Heart right ventricle (tissue), 16 donors: ENCODE results near the gene FIGLA. TPM values are rescaled to one million over a fixed set of nuclear protein-coding genes. Genes with fewer than 3 reads are reported as not detected.
"Not testable (repeated sequence)": the region's sequence is repeated elsewhere in the genome, so short reads cannot be mapped to it uniquely, and the experiment has no call there.

Experiments
- ATAC-seq, 8 donors: fragments of 200-7000 bp; cut with Tn5 transposase; one replicate each; pipeline ENCODE4 v1.9.1; 2020; ENCODE audit warnings: mild to moderate bottlenecking in 8 of 8, moderate library complexity in 8 of 8, moderate number of reproducible peaks in 1 of 8
- DNase-seq, 2 donors: peaks; one replicate each; pipeline ENCODE4 v3.0.0-alpha.2; 2020
- H3K27ac ChIP-seq, 10 donors: fragments of 200-600 bp; sonication (generic) in 2 of 10; one replicate each; pipeline versions ENCODE4 v1.5.0 to v1.8.0; 2020 to 2022; ENCODE audit warnings: mild to moderate bottlenecking in 3 of 10
- H3K27me3 ChIP-seq, 7 donors: fragments of 200-600 bp; one replicate each; pipeline ENCODE4 v1.8.0; 2021 to 2022; ENCODE audit warnings: mild to moderate bottlenecking in 2 of 7
- H3K36me3 ChIP-seq, 9 donors: fragments of 200-600 bp; sonication (generic) in 1 of 9; one replicate each; pipeline versions ENCODE4 v1.5.0 to v1.8.0; 2020 to 2022; ENCODE audit warnings: mild to moderate bottlenecking in 2 of 9
- H3K4me1 ChIP-seq, 9 donors: fragments of 200-600 bp; sonication (generic) in 1 of 9; one replicate each; pipeline versions ENCODE4 v1.5.0 to v1.8.0; 2020 to 2022; ENCODE audit warnings: mild to moderate bottlenecking in 4 of 9
- H3K4me3 ChIP-seq, 10 donors: fragments of 200-600 bp; sonication (generic) in 2 of 10; one replicate each; pipeline versions ENCODE4 v1.5.0 to v1.8.0; 2020 to 2022; ENCODE audit warnings: mild to moderate bottlenecking in 7 of 10, moderate library complexity in 2 of 10
- H3K9me3 ChIP-seq, 11 donors: fragments of 200-600 bp in 10 of 11; sonication (generic) in 2 of 11; one replicate each; pipeline versions ENCODE4 v1.5.0 to v1.8.0; 2013 to 2022; ENCODE audit warnings: mild to moderate bottlenecking in 2 of 11, control low read depth in 1 of 11, moderate library complexity in 1 of 11
- CTCF ChIP-seq, 9 donors: fragments of 200-600 bp; sonication (generic) in 2 of 9; IDR thresholded peaks; one replicate each; pipeline versions ENCODE4 v1.5.0 to v1.8.0; 2021 to 2022; ENCODE audit warnings: antibody characterized with exemption in 9 of 9, mild to moderate bottlenecking in 5 of 9, moderate library complexity in 1 of 9
- WGBS, 2 donors: extraction: QIAGEN DNeasy Blood & Tissue Kit; methylation state at CpG; one replicate each; pipeline ENCODE4 v1.1.7; 2013; ENCODE audit warnings: inconsistent platforms in 1 of 2; 5-methylcytosine and 5-hydroxymethylcytosine counted together
- intact Hi-C, 10 donors: fragments of 100-400 bp; cut with DNase I; formaldehyde crosslinking; loops; one replicate each; pipeline versions ENCODE4 v1.11.1 to v1.14.2; 2022
- polyA plus RNA-seq, 2 donors: library from polyadenylated mRNA; stranded (reverse); fragments of 200-250 nt; gene quantifications; one replicate each; pipeline ENCODE4 v1.2.3, GENCODE V29; 2013
- total RNA-seq, 10 donors: library from RNA; stranded (reverse); fragmentation: NEBNext Ultra II Directional in 3 of 10; extraction: Animal tissue kit (Norgen Biotek cat#: 25700) in 3 of 10; gene quantifications; one replicate each; pipeline versions ENCODE4 v1.2.1 to v1.2.4, GENCODE V29; 2021 to 2023
- donor health status: Arrhythmogenic right ventricular cardiomyopathy.
- donor health status: ischemic (EF 13 %, LVEDD 7.1; RV severe dilation, severe dysfunction).
- donor health status: healthy with polysubstance abuse.
- donor health status: DM: no; HTN: yes; CAD: no.
- donor health status: DM: no; HTN: no; CAD: no.
- donor health status: ischemic (EF 25% LVEDD 6.9; RV normal size, moderate dysfunction).
- donor health status: ischemic (EF 25% LVEDD 5.7; RV mildly dilated, moderate dysfunction).
- donor health status: healthy.
- donor health status: DM: yes; HTN: yes; CAD: no.
- donor health status: Ischemic cardiomyopathy.
- donor health status: ischemic (EF 35%, LVEDD 5.7; RV mildly dilated, moderate dysfunction).
- donor health status: nonischemic (EF 11% LVEDD 7.7; RV severe dilation, severe dysfunction).
- donor health status: DM: yes; HTN: yes; CAD: no.
- donor health status: PGD.
- donor health status: ischemic (EF 29% LVEDD 5.4; RV normal size, mild dysfunction).
- donor health status: nonischemic (EF 23%, LVEDD 6.1; RV moderate dilation, normal function).

FIGLA gene
- total and polyA plus RNA-seq, 12 donors: 0.36 to 0.51 TPM; not detected in 10

GRCh38 chr2:70745276-70745825, 45.1 kb downstream of the FIGLA start:
- Histone ChIP-seq H3K27ac (no peak overlapping the region), H3K27me3 (peaks cover 0 to 9% (median 0%) of the 10 kb centered on the region in 7 donors), H3K4me3 (no peak overlapping the region), H3K36me3 (no peaks in the 10 kb centered on the region), H3K4me1 (no peaks in the 10 kb centered on the region), H3K9me3 (peaks cover 0 to 5% (median 0%) of the 10 kb centered on the region in 11 donors)
- intact Hi-C loops: no loop called here
- ATAC-seq (no peak), DNase-seq (no peak)
- 72 to 80% methylated on average over 3 of the region's 3 CpGs for WGBS, 2 donors
- TF ChIP-seq CTCF (IDR thresholded peaks at IDR 0.05): no peak

DNA sequence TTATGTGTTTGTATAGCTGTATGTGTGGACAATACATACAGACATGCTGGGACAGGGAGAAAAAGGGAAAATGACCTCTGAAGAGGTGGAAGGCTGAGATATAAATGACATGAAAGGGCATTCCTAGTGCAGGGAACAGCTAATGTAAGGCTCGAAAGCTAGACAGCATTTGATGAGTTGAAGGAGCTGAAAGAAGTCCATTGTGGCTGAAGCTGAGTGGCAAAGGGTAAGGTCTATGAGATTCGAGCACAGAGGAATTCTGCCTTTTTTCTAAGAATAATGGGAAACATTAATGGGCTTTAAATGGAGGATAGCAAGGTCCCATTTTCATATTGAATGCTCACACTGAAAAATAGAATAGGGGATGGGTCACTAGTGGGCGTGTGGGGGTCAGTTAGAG, 46.0 kb downstream of the FIGLA start:
- intact Hi-C loops: no loop called here
- ATAC-seq (no peak), DNase-seq (no peak)
- 72 to 83% methylated on average over 3 of the region's 3 CpGs for WGBS, 2 donors
- no peaks in the 10 kb centered on the region for H3K36me3 ChIP-seq
- no peaks in the 10 kb centered on the region for H3K4me1 ChIP-seq
- no peak overlapping the region for H3K27ac ChIP-seq
- H3K27me3 ChIP-seq: peaks cover 0 to 9% (median 0%) of the 10 kb centered on the region in 7 donors
- peaks cover 0 to 14% (median 0%) of the 10 kb centered on the region in 11 donors for H3K9me3 ChIP-seq
- TF ChIP-seq CTCF (IDR thresholded peaks at IDR 0.05): no peak
- H3K4me3 ChIP-seq: no peak overlapping the region

DNA sequence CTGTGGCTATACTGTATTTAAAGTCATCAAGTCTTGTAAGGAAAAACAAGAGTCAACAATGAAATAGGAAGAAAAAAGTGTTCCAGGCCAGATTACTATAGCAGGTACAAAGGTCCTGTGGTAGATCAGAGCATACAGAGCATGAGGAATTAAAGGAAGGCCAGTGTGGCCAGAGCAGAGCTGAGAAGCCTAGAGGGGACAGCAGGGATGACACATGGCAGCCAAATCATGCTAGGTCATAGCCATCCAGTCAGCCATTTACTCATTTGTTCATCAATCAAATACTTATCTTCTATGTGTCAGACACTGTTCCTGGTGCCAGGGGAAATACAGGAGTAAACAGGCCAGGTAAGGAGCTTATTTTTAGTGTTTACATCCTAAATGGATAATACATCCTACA, 46.8 kb downstream of the FIGLA start:
- no peak overlapping the region for H3K4me3 ChIP-seq
- peaks cover 0 to 16% (median 0%) of the 10 kb centered on the region in 11 donors for H3K9me3 ChIP-seq
- H3K27me3 ChIP-seq: peaks cover 0 to 9% (median 0%) of the 10 kb centered on the region in 7 donors
- no peak overlapping the region for H3K27ac ChIP-seq
- no peaks in the 10 kb centered on the region for H3K36me3 ChIP-seq
- ATAC-seq (no peak), DNase-seq (no peak)
- no peak for TF ChIP-seq CTCF (IDR thresholded peaks at IDR 0.05)
- no peaks in the 10 kb centered on the region for H3K4me1 ChIP-seq
- intact Hi-C loops: no loop called here

- intact Hi-C loops: no loop called here
- H3K36me3 ChIP-seq: no peaks in the 10 kb centered on the region
- no peak for ATAC-seq
- WGBS, 2 donors: 89 to 91% methylated on average over 4 of the region's 4 CpGs
- DNase-seq: no peak
- TF ChIP-seq CTCF (IDR thresholded peaks at IDR 0.05): no peak
- H3K4me1 ChIP-seq: no peaks in the 10 kb centered on the region
- peaks cover 0 to 16% (median 0%) of the 10 kb centered on the region in 11 donors for H3K9me3 ChIP-seq
- no peak overlapping the region for H3K27ac ChIP-seq
- H3K4me3 ChIP-seq: no peak overlapping the region
- H3K27me3 ChIP-seq: peaks cover 0 to 6% (median under 1%) of the 10 kb centered on the region in 7 donors
Measured at GRCh38 chr2:70743068-70743467, 47.4 kb downstream of the FIGLA start.

DNA sequence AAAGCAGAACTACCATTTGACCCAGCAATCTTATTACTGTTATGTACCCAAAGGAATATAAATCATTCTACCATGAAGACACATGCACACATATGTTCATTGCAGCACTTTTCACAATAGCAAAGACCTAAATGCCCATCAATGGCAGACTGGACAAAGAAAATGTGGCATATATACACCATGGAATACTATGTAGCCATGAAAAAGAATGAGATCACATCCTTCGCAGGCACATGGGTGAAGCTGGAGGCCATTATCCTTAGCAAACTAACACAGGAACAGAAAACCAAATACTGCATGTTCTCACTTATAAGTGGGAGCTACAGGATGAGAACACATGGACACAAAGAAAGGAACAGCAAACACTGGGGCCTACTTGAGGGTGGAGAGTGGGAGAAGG, 51.0 kb downstream of the FIGLA start:
- intact Hi-C loops, ATAC-seq, H3K4me3 ChIP-seq: not testable (repeated sequence)

More for the DNA sequence above, 51.0 kb downstream of the FIGLA start:
- H3K27ac ChIP-seq, DNase-seq, H3K36me3 ChIP-seq, H3K4me1 ChIP-seq: not testable (repeated sequence)
- peaks cover 0 to 13% (median 6%) of the 10 kb centered on the region in 7 donors for H3K27me3 ChIP-seq
- H3K9me3 ChIP-seq: peaks cover 0 to 16% (median 0%) of the 10 kb centered on the region in 11 donors
- whole genome bisulfite sequencing, 2 donors: 98 to 100% methylated on average over 1 of the region's 1 CpG
